ENCODE data around the gene LRRC4C.
"Not testable (repeated sequence)": the region's sequence is repeated elsewhere in the genome, so short reads cannot be mapped to it uniquely, and the experiment has no call there.

The LRRC4C gene

DNA sequence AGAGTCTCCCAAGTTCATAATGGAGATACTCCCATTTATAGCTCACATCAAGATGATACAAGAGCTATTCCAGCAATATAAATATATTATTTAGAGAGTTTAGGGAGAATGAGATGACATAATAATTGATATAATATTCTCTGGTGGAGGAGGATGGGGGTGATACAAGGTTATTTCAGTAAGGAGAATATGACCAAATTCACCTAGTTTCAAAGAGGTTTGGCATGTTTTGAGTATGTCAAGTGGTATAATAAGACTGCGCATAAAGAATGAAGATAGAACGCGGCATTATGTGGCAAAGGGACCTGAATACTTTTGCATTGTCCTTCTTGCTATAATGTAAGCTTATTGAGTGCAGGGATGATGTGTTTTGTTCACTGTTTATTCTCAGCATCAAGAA lies 1283.5 kb downstream of the LRRC4C start:
- no peak overlapping the region for H2BK5ac ChIP-seq (ENCODE audit: low read depth, low read length, poor library complexity, severe bottlenecking)
- no peak overlapping the region for H2BK120ac ChIP-seq (ENCODE audit: low read depth, low read length)
- no peaks in the 10 kb centered on the region for H3K36me3 ChIP-seq (ENCODE audit: control insufficient read depth in 1 of 2, insufficient read depth in 2 of 2, low read depth in 1 of 2, low read length in 2 of 2)
- no peak overlapping the region for H2BK12ac ChIP-seq (ENCODE audit: low read length in 2 of 2)
- no peak overlapping the region for H4K91ac ChIP-seq (ENCODE audit: low read length)
- H3K4me1 ChIP-seq (ENCODE audit: control insufficient read depth, insufficient read depth, low read depth, low read length): no peaks in the 10 kb centered on the region
- no peaks in the 10 kb centered on the region for H3K79me1 ChIP-seq (replicated peaks; ENCODE audit: low read length, poor library complexity, severe bottlenecking)
- no peak overlapping the region for H3K23ac ChIP-seq (ENCODE audit: low read length in 2 of 2)
- no peak overlapping the region for H3K18ac ChIP-seq (ENCODE audit: low read depth in 1 of 2, low read length in 2 of 2)
- no peak overlapping the region for H3K4me2 ChIP-seq (ENCODE audit: low read length, poor library complexity, severe bottlenecking)
- no peak overlapping the region for H3K9ac ChIP-seq (ENCODE audit: low read length)
- no peak overlapping the region for H3K27ac ChIP-seq (ENCODE audit: low read length, poor library complexity, severe bottlenecking)
- no peak overlapping the region for H2AFZ ChIP-seq (ENCODE audit: low read depth, low read length)
- no peaks in the 10 kb centered on the region for H3K27me3 ChIP-seq (ENCODE audit: control insufficient read depth in 1 of 2, insufficient read depth in 1 of 2, low read length in 2 of 2)
- no peak overlapping the region for H2BK15ac ChIP-seq (ENCODE audit: low read depth, poor library complexity, severe bottlenecking)
- H2AK5ac ChIP-seq (ENCODE audit: low read length, severe bottlenecking): no peak overlapping the region
- DNase-seq: no peak
- no peak overlapping the region for H3K4me3 ChIP-seq (ENCODE audit: insufficient read depth in 1 of 2, low read depth in 1 of 2, low read length in 2 of 2)
- H3K14ac ChIP-seq (ENCODE audit: low read length in 2 of 2): no peak overlapping the region
- no peaks in the 10 kb centered on the region for H3K9me3 ChIP-seq (ENCODE audit: control insufficient read depth, low read length)
- H3K4ac ChIP-seq (ENCODE audit: low read depth in 1 of 2, low read length in 2 of 2): no peak overlapping the region
- 99% methylated on average over 3 of the region's 3 CpGs for WGBS
- H4K8ac ChIP-seq (ENCODE audit: low read length): no peak overlapping the region

DNA sequence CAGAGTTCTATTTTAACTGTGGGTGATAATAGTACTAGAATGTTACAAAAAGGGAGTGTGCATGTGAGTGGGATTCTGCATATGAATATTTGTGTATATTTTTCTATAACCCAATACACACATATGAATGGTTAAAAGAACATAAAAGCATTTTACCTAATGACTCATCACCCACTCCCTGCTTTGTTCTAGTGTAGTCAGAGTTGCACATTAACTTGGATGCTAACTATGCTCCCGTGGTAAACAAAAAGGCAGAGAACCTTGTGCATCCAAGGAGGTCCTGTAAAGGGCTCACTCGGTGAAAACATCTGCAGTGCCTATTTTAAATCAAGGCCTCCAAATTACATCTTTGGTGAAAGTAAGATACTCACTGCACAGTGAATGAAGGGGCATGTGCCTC lies 1289.4 kb downstream of the LRRC4C start:
- H3K14ac ChIP-seq (ENCODE audit: low read length in 2 of 2): no peak overlapping the region
- H3K23ac ChIP-seq (ENCODE audit: low read length in 2 of 2): no peak overlapping the region
- H3K36me3 ChIP-seq (ENCODE audit: control insufficient read depth in 1 of 2, insufficient read depth in 2 of 2, low read depth in 1 of 2, low read length in 2 of 2): no peaks in the 10 kb centered on the region
- H2BK120ac ChIP-seq (ENCODE audit: low read depth, low read length): no peak overlapping the region
- H3K79me1 ChIP-seq (replicated peaks; ENCODE audit: low read length, poor library complexity, severe bottlenecking): no peaks in the 10 kb centered on the region
- H2BK5ac ChIP-seq (ENCODE audit: low read depth, low read length, poor library complexity, severe bottlenecking): no peak overlapping the region
- no peak overlapping the region for H2AFZ ChIP-seq (ENCODE audit: low read depth, low read length)
- no peak overlapping the region for H3K4ac ChIP-seq (ENCODE audit: low read depth in 1 of 2, low read length in 2 of 2)
- H3K4me1 ChIP-seq (ENCODE audit: control insufficient read depth, insufficient read depth, low read depth, low read length): no peaks in the 10 kb centered on the region
- no peak overlapping the region for H2BK12ac ChIP-seq (ENCODE audit: low read length in 2 of 2)
- no peak overlapping the region for H2BK15ac ChIP-seq (ENCODE audit: low read depth, poor library complexity, severe bottlenecking)
- no peak for DNase-seq
- 92% methylated on average over 2 of the region's 2 CpGs for WGBS
- H3K9ac ChIP-seq (ENCODE audit: low read length): no peak overlapping the region
- H3K18ac ChIP-seq (ENCODE audit: low read depth in 1 of 2, low read length in 2 of 2): no peak overlapping the region
- H3K27me3 ChIP-seq (ENCODE audit: control insufficient read depth in 1 of 2, insufficient read depth in 1 of 2, low read length in 2 of 2): no peaks in the 10 kb centered on the region
- no peak overlapping the region for H3K4me2 ChIP-seq (ENCODE audit: low read length, poor library complexity, severe bottlenecking)
- no peak overlapping the region for H4K8ac ChIP-seq (ENCODE audit: low read length)
- peaks cover 6% of the 10 kb centered on the region for H3K9me3 ChIP-seq (ENCODE audit: control insufficient read depth, low read length)
- no peak overlapping the region for H3K4me3 ChIP-seq (ENCODE audit: insufficient read depth in 1 of 2, low read depth in 1 of 2, low read length in 2 of 2)
- H4K91ac ChIP-seq (ENCODE audit: low read length): no peak overlapping the region
- H3K27ac ChIP-seq (ENCODE audit: low read length, poor library complexity, severe bottlenecking): no peak overlapping the region
- no peak overlapping the region for H2AK5ac ChIP-seq (ENCODE audit: low read length, severe bottlenecking)

DNA sequence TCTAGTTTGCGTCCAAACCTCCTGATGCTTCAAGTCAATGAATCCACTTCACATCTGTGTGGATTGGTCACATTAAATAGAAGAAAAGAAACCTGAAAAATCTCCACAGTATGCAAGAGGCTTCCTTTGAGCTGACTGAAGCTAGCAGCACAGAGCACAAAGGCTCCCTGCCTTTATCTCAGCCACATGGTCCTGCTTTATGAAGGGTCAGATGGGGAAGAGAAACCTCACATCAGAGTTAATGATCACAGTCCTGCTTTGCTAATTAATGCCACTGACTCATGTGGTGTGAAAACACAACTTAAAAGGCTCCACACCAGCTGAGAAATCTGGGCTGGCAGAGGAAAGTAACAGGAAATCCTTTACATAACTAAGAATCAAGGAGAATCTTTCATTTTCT lies 1291.0 kb downstream of the LRRC4C start:
- Histone ChIP-seq H3K23ac (ENCODE audit: low read length in 2 of 2) (no peak overlapping the region), H3K36me3 (ENCODE audit: control insufficient read depth in 1 of 2, insufficient read depth in 2 of 2, low read depth in 1 of 2, low read length in 2 of 2) (no peaks in the 10 kb centered on the region), H3K4ac (ENCODE audit: low read depth in 1 of 2, low read length in 2 of 2) (no peak overlapping the region), H2BK12ac (ENCODE audit: low read length in 2 of 2) (no peak overlapping the region), H3K18ac (ENCODE audit: low read depth in 1 of 2, low read length in 2 of 2) (no peak overlapping the region), H2AK5ac (ENCODE audit: low read length, severe bottlenecking) (no peak overlapping the region), H3K27ac (ENCODE audit: low read length, poor library complexity, severe bottlenecking) (no peak overlapping the region), H3K4me2 (ENCODE audit: low read length, poor library complexity, severe bottlenecking) (no peak overlapping the region), H3K79me1 (replicated peaks; ENCODE audit: low read length, poor library complexity, severe bottlenecking) (no peaks in the 10 kb centered on the region), H3K9ac (ENCODE audit: low read length) (no peak overlapping the region), H4K8ac (ENCODE audit: low read length) (no peak overlapping the region), H2AFZ (ENCODE audit: low read depth, low read length) (no peak overlapping the region), H3K9me3 (ENCODE audit: control insufficient read depth, low read length) (peaks cover 6% of the 10 kb centered on the region), H2BK15ac (ENCODE audit: low read depth, poor library complexity, severe bottlenecking) (no peak overlapping the region), H3K14ac (ENCODE audit: low read length in 2 of 2) (no peak overlapping the region), H2BK5ac (ENCODE audit: low read depth, low read length, poor library complexity, severe bottlenecking) (no peak overlapping the region), H4K91ac (ENCODE audit: low read length) (no peak overlapping the region), H3K27me3 (ENCODE audit: control insufficient read depth in 1 of 2, insufficient read depth in 1 of 2, low read length in 2 of 2) (no peaks in the 10 kb centered on the region), H2BK120ac (ENCODE audit: low read depth, low read length) (no peak overlapping the region), H3K4me3 (ENCODE audit: insufficient read depth in 1 of 2, low read depth in 1 of 2, low read length in 2 of 2) (no peak overlapping the region), H3K4me1 (ENCODE audit: control insufficient read depth, insufficient read depth, low read depth, low read length) (no peaks in the 10 kb centered on the region)
- no CpG with 5 or more reads among the region's 1 CpG for WGBS
- no peak for DNase-seq

DNA sequence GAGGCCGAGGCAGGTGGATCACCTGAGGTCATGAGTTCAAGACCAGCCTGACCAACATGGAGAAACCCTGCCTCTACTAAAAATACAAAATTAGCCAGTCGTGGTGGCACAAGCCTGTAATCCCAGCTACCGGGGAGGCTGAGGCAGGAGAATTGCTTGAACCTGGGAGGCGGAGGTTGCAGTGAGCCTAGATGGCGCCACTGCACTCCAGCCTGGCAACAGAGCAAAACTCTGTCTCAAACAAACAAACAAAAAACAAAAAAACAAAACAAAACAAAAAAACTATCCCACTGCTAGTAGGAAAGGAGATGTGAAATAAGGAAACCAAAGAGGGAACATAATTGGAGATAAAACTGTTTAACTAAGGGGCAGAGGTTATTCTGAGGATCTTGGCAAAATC lies 1291.6 kb downstream of the LRRC4C start:
- H4K8ac ChIP-seq (ENCODE audit: low read length); H3K27ac ChIP-seq (ENCODE audit: low read length, poor library complexity, severe bottlenecking); H3K4me2 ChIP-seq (ENCODE audit: low read length, poor library complexity, severe bottlenecking); H3K27me3 ChIP-seq (ENCODE audit: control insufficient read depth in 1 of 2, insufficient read depth in 1 of 2, low read length in 2 of 2); H3K36me3 ChIP-seq (ENCODE audit: control insufficient read depth in 1 of 2, insufficient read depth in 2 of 2, low read depth in 1 of 2, low read length in 2 of 2); H2BK12ac ChIP-seq (ENCODE audit: low read length in 2 of 2); H3K9me3 ChIP-seq (ENCODE audit: control insufficient read depth, low read length); H3K4ac ChIP-seq (ENCODE audit: low read depth in 1 of 2, low read length in 2 of 2); H4K91ac ChIP-seq (ENCODE audit: low read length); H3K4me3 ChIP-seq (ENCODE audit: insufficient read depth in 1 of 2, low read depth in 1 of 2, low read length in 2 of 2); H2AFZ ChIP-seq (ENCODE audit: low read depth, low read length); H2BK5ac ChIP-seq (ENCODE audit: low read depth, low read length, poor library complexity, severe bottlenecking); H3K9ac ChIP-seq (ENCODE audit: low read length); DNase-seq; H2BK15ac ChIP-seq (ENCODE audit: low read depth, poor library complexity, severe bottlenecking); H2BK120ac ChIP-seq (ENCODE audit: low read depth, low read length); H3K79me1 ChIP-seq (replicated peaks; ENCODE audit: low read length, poor library complexity, severe bottlenecking); H3K14ac ChIP-seq (ENCODE audit: low read length in 2 of 2); H2AK5ac ChIP-seq (ENCODE audit: low read length, severe bottlenecking); H3K23ac ChIP-seq (ENCODE audit: low read length in 2 of 2); H3K18ac ChIP-seq (ENCODE audit: low read depth in 1 of 2, low read length in 2 of 2); H3K4me1 ChIP-seq (ENCODE audit: control insufficient read depth, insufficient read depth, low read depth, low read length): not testable (repeated sequence)
- WGBS: 78% methylated on average over 3 of the region's 5 CpGs

All from mesenchymal stem cell (in vitro differentiated cells and primary cell).